Kidney epithelial cell (primary cell): Measurements from ENCODE around the gene INPP5A. TPM values are rescaled to one million over a fixed set of nuclear protein-coding genes. Genes with fewer than 3 reads are reported as not detected.
"Not testable (repeated sequence)": the region's sequence is repeated elsewhere in the genome, so short reads cannot be mapped to it uniquely, and the experiment has no call there.

ENCODE experiments used
- DNase-seq: peaks from one replicate; pipeline ENCODE4 v3.0.0-alpha.2; 2010; ENCODE audit warnings: low read depth
- H3K27me3 ChIP-seq: 2 replicates; pipeline ENCODE4 v1.6.0; 2011; ENCODE audit warnings: low read length; ENCODE audit not compliant: control insufficient read depth, insufficient read depth
- H3K36me3 ChIP-seq: 2 replicates; pipeline ENCODE4 v1.5.1; 2011; ENCODE audit warnings: low read length; ENCODE audit not compliant: control insufficient read depth, insufficient read depth
- H3K4me3 ChIP-seq: 2 replicates; pipeline ENCODE4 v1.5.1; 2011; ENCODE audit warnings: low read depth, mild to moderate bottlenecking, control low read depth, low read length
- total RNA-seq: library from RNA; depleted of rRNA; stranded (reverse); fragments of >200 nt; gene quantifications from 2 replicates; pipeline ENCODE4 v1.2.3, GENCODE V29; 2015
- TF ChIP-seq, protein P1 (sequence below): IDR thresholded peaks from 2 replicates; pipeline ENCODE4 v1.5.1; 2011; ENCODE audit warnings: mild to moderate bottlenecking, moderate library complexity, low read length, control low read depth, inconsistent platforms; ENCODE audit not compliant: insufficient read depth, poor library complexity, severe bottlenecking

The INPP5A gene
- total RNA-seq, 1 donor from 2014 or later, result 45.1 TPM

DNA sequence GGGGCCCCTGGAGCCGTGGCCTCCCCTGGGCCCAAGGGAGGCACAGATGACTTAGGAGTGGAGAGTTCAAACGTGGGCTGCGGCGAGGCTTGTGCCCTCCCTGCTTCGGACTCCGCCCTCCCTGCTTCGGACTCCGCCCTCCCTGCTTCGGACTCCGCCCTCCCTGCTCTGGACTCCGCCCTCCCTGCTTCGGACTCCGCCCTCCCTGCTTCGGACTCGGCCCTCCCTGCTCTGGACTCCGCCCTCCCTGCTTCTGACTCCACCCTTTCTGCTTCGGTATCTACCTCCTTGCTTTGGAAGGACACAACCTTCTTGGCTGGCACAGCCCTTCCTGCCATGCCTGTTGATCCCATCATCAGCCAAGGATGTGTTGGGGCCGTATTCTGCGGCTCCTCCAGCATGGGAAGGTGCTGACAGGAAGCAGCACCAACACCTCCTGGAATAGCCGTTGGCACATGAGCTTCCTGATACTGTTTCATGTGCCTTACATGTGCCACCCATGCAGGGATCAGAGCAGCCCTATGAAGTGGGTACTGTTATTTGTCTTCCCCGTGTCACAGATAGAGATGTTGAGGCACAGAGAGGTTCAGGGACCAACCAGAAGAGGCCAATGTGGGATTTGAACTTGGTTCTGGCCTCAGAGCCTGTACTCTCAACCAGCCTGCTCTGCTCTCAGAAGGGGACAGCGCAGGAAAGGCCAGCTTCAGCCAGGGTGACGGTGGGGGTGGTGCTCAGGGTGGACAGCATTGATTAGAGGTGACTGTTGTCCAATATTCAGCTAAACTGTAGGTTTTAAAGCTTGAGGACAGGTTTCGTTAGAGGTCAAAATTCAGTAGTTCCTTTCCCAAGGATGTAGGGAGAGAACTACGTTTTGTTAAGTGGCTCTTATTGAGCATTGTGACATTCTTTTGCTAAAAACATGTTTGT, 133.9 kb downstream of the INPP5A start:
- no peak for DNase-seq
- H3K36me3 ChIP-seq, result peaks cover 1% of the 10 kb centered on the region
- TF ChIP-seq, protein P1, sequence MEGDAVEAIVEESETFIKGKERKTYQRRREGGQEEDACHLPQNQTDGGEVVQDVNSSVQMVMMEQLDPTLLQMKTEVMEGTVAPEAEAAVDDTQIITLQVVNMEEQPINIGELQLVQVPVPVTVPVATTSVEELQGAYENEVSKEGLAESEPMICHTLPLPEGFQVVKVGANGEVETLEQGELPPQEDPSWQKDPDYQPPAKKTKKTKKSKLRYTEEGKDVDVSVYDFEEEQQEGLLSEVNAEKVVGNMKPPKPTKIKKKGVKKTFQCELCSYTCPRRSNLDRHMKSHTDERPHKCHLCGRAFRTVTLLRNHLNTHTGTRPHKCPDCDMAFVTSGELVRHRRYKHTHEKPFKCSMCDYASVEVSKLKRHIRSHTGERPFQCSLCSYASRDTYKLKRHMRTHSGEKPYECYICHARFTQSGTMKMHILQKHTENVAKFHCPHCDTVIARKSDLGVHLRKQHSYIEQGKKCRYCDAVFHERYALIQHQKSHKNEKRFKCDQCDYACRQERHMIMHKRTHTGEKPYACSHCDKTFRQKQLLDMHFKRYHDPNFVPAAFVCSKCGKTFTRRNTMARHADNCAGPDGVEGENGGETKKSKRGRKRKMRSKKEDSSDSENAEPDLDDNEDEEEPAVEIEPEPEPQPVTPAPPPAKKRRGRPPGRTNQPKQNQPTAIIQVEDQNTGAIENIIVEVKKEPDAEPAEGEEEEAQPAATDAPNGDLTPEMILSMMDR, result no peak
- H3K4me3 ChIP-seq, result no peak overlapping the region
- H3K27me3 ChIP-seq, result no peaks in the 10 kb centered on the region

- not testable (repeated sequence) for H3K4me3 ChIP-seq, H3K27me3 ChIP-seq, H3K36me3 ChIP-seq, DNase-seq
These were observed 136.2 kb downstream of the INPP5A start for GRCh38 chr10:132673746-132674145.

DNA sequence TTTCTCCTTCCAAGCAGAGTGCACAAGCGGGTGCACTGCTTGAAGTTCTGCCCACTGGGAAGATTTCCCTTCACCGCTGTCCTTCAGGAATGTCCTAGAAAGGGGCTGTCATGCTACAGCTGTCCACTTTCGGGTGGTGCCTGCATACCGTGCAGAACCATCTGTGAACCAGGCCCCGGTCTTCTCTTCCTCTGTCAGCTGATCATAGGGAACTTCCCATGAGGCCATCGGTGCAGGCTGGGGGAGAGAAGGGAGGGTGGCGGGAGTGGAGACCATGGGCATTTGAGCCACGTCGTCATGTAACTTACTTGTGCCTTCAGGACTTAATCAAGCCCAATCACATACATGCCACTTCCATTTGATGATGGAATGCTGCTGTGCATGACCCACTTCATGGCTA, 136.7 kb downstream of the INPP5A start:
- TF ChIP-seq, protein P1, result no peak
- DNase-seq, result no peak
- H3K36me3 ChIP-seq, result peaks cover 1% of the 10 kb centered on the region
- H3K4me3 ChIP-seq, result no peak overlapping the region
- H3K27me3 ChIP-seq, result no peaks in the 10 kb centered on the region

GRCh38 chr10:132675031-132675740, 137.6 kb downstream of the INPP5A start:
- Histone ChIP-seq H3K4me3 (no peak overlapping the region), H3K27me3 (no peaks in the 10 kb centered on the region), H3K36me3 (peaks cover 1% of the 10 kb centered on the region)
- no peak for DNase-seq
- TF ChIP-seq, protein P1, result no peak

DNA sequence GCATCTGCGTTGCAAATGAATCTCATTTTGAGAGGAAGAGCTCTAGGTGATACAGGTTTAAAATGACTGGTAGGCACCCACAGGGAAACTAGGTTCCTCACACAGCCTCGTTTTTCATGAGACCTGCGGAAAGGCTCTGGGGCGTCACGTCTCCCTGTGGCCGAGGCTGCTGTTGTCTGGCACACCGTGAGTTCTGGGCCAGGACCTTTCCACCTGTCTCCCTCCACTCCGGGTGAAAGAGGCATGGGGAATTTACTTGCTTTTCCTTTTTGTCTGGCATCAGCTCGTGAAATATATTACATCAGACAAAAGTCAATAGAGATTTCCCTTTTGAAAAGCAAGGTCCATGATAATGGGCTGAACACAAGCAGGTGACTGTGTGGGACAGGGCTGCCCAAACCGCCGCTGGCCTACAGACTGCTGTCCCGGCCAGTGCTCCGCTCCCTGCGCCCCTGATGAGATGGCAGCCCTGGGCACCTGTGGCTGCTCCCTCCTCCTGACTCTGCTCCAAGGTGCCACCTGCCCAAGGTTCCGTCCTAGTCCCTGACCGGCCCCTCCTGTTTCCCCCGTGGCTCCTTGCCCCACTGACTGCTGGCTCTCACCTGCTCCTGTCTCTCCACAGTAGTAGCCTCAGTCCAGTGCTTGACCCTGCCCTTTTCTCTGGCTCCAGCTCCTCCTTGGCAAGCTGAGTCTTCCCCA, 138.8 kb downstream of the INPP5A start:
- no peaks in the 10 kb centered on the region for H3K27me3 ChIP-seq
- H3K36me3 ChIP-seq, result peaks cover 1% of the 10 kb centered on the region
- TF ChIP-seq, protein P1, result no peak
- no peak overlapping the region for H3K4me3 ChIP-seq
- no peak for DNase-seq

DNA sequence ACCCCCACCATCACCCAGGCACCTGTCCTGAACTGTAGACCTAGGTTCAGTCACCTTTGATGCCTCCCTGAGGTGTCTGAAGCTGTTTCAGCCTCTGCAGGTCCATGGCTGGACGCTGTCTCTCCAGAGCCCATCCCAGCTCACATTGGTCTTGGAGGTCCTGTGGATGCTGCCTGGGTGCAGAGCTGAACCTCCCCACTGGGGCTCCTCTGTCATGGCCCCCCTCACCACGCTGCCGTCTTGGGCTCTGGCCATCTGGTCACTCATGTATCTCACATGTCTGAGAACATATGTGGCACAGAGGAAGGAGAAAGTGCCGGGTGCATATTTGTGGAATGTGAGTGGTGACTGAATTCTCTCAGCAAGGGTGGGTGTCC, 139.5 kb downstream of the INPP5A start:
- TF ChIP-seq, protein P1, result no peak
- Histone ChIP-seq H3K27me3 (no peaks in the 10 kb centered on the region), H3K4me3 (no peak overlapping the region), H3K36me3 (no peaks in the 10 kb centered on the region)
- DNase-seq, result no peak
